Muscle of back (tissue), 11 donors: ENCODE results near the gene PARP3. TPM values are rescaled to one million over a fixed set of nuclear protein-coding genes. Genes with fewer than 3 reads are reported as not detected.

Experiments used
- DNase-seq, 3 donors: peaks; one replicate each; pipeline versions ENCODE4 v3.0.0 to v3.0.0-alpha.2; 2013
- polyA plus RNA-seq, 10 donors: library from polyadenylated mRNA; unstranded; fragments of 120-200 nt; gene quantifications; one replicate each; pipeline ENCODE4 v1.2.1, GENCODE V29; 2013; ENCODE audit not compliant: insufficient read length in 10 of 10

Gene PARP3
- polyA plus RNA-seq, 10 donors: 3.8 to 7.8 (median 5.6) TPM

- DNase-seq: no peak
Measured at GRCh38 chr3:51947215-51947900, 5.2 kb downstream of the PARP3 start.

GRCh38 chr3:51948016-51948580, 5.9 kb downstream of the PARP3 start:
- no peak for DNase-seq

GRCh38 chr3:51949121-51949520, 7.0 kb downstream of the PARP3 start:
- DNase-seq: no peak

- DNase-seq: no peak
Measured at GRCh38 chr3:51950899-51951298, 8.7 kb downstream of the PARP3 start.

- no peak for DNase-seq
Measured at GRCh38 chr3:51953445-51953844, 11.3 kb downstream of the PARP3 start.

GRCh38 chr3:51954105-51954504, 11.9 kb downstream of the PARP3 start:
- DNase-seq: no peak

- no peak for DNase-seq
Measured at GRCh38 chr3:51954713-51955112, 12.6 kb downstream of the PARP3 start.

GRCh38 chr3:51955175-51955892, 13.2 kb downstream of the PARP3 start, which contains the start of gene GPR62:
GPR62 (plus strand) TSS chr3:51955381; CDS start chr3:51955653, 272 bp downstream.
- no peak for DNase-seq

GRCh38 chr3:51955893-51956770, 14.0 kb downstream of the PARP3 start:
- DNase-seq: peak in 2 of 3 donors; percentile 63 to 83

GRCh38 chr3:51957520-51958205, 15.5 kb downstream of the PARP3 start:
- no peak for DNase-seq

GRCh38 chr3:51958603-51959521, 16.7 kb downstream of the PARP3 start:
- DNase-seq: peak in 1 of 3 donors; percentile 3

- peak in 1 of 3 donors; percentile 1 for DNase-seq
Measured at GRCh38 chr3:51959651-51960050, 17.5 kb downstream of the PARP3 start.

GRCh38 chr3:51960386-51960785, 18.2 kb downstream of the PARP3 start:
- no peak for DNase-seq

- no peak for DNase-seq
Measured at GRCh38 chr3:51961011-51961410, 18.8 kb downstream of the PARP3 start.

- no peak for DNase-seq
Measured at GRCh38 chr3:51961602-51962569, 19.7 kb downstream of the PARP3 start.

GRCh38 chr3:51962854-51963530, 20.8 kb downstream of the PARP3 start:
- DNase-seq: peak in 1 of 3 donors; percentile 70

GRCh38 chr3:51963951-51964451, 21.8 kb downstream of the PARP3 start:
- peak in 2 of 3 donors; percentile 67 to 69 for DNase-seq

- DNase-seq: no peak
Measured at GRCh38 chr3:51964521-51964920, 22.4 kb downstream of the PARP3 start.
